A172 (cell line): Measurements from ENCODE around the gene TCTN3. TPM values are rescaled to one million over a fixed set of nuclear protein-coding genes. Genes with fewer than 3 reads are reported as not detected.
"Not testable (repeated sequence)": the region's sequence is repeated elsewhere in the genome, so short reads cannot be mapped to it uniquely, and the experiment has no call there.

Experiments used
- DNase-seq: peaks from one replicate; pipeline ENCODE4 v3.0.0-alpha.2; 2015; ENCODE audit warnings: low spot score
- total RNA-seq: library from RNA; depleted of rRNA; stranded (reverse); fragments of >200 nt; shearing (Covaris generic); gene quantifications from 2 replicates; pipeline ENCODE4 v1.2.3, GENCODE V29; 2014; rRNA removed

TCTN3 gene
- total RNA-seq, 1 experiment from 2014 or later, result 43.1 TPM

DNA sequence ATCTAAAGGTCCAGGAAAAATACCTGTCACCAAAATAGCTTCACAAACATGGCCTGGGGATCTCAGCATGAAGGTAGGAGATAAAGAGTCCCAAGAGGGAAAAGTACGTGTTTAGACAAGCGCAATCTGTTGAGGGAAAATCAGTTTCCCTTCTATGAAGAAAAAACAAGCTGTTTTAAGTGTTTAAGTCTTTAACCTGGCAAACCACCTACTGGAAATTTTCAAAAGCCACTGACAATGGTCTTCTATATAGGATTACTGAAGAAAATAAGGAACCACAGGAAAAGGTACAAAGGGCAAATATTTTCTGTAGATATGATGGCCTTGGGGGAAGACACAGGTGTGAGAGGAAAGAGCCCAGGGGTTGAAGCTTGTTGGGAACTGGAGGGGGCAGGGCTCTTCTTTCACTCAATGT, 58.4 kb downstream of the TCTN3 start:
- no peak for DNase-seq

- DNase-seq, result peak; percentile 40
Observed at GRCh38 chr10:95628786-95629185, 64.9 kb downstream of the TCTN3 start.

GRCh38 chr10:95626500-95626899, 67.2 kb downstream of the TCTN3 start:
- no peak for DNase-seq

GRCh38 chr10:95620415-95620814, 73.3 kb downstream of the TCTN3 start:
- DNase-seq, result not testable (repeated sequence)

DNA sequence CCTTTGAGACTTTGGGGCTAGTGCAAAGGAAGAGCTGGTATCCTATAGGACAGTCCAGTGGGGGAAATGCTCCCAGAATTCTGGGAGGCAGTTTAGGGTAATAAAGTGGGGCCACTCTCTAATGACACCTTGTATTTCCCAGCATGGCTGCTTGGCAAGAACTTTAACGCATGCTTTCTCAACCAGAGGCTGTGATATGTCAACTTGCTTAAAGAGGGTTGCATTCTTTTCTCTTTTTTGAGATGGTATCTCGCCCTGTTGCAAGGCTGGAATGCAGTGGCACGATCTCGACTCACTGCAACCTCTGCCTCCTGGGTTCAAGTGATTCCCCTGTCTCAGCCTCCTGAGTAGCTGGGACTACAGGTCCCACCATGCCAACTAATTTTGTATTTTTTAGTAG, 75.6 kb downstream of the TCTN3 start:
- DNase-seq, result no peak

DNA sequence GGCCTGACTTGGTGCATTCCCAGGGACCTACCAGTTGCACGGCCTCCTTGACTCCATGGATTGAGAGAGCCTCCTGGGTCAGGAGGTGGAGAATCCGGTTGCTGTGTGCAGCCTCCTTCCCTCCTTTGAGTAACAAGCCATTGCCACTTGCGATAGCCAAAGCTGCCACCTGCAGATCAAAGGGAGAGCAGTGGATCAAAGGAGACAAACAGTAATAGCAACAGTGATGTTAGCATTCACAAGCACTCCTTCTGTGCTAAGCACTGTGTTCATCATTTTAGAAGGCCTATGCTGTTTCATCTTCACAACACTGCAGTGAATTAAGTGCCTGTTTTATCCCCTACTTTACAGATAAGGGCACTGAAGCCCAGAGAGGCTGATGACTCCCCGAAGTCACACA, 77.3 kb downstream of the TCTN3 start:
- no peak for DNase-seq

Other genes with a start within 250 kb of the TCTN3 start
- gene SORBS1, start 132.6 kb downstream of the TCTN3 start, total RNA-seq, result 0.91 and 2.5 TPM in 2 replicates
- gene ALDH18A1, start 37.2 kb downstream of the TCTN3 start, total RNA-seq, result 88.8 and 94.9 TPM in 2 replicates
- gene ENTPD1, start 62.2 kb upstream of the TCTN3 start, total RNA-seq, result 1.9 and 2.5 TPM in 2 replicates
- 0.09 and 0.12 TPM in 2 replicates for gene CC2D2B, start 214.0 kb upstream of the TCTN3 start, total RNA-seq